GM19372 (cell line): ENCODE data around the gene TBR1.

Source experiments
- ATAC-seq: cut with Tn5 transposase; IDR thresholded peaks from one replicate; pipeline ENCODE4 v1.9.1; 2021; ENCODE audit warnings: mild to moderate bottlenecking, low read depth, moderate library complexity; ENCODE audit not compliant: unreplicated experiment

Gene TBR1

GRCh38 chr2:161426455-161426921 lies 10.4 kb downstream of the TBR1 start:
- no peak for ATAC-seq

- no peak for ATAC-seq
Observed at GRCh38 chr2:161426922-161427663, 11.0 kb downstream of the TBR1 start.

GRCh38 chr2:161427664-161428587 lies 11.8 kb downstream of the TBR1 start:
- no peak for ATAC-seq

- no peak for ATAC-seq
Observed at GRCh38 chr2:161430386-161430785, 14.3 kb downstream of the TBR1 start.

GRCh38 chr2:161432107-161432506 lies 16.0 kb downstream of the TBR1 start:
- ATAC-seq: no peak

- no peak for ATAC-seq
Observed at GRCh38 chr2:161434118-161434517, 18.0 kb downstream of the TBR1 start.

- ATAC-seq: no peak
Observed at GRCh38 chr2:161436411-161436810, 20.3 kb downstream of the TBR1 start.

- ATAC-seq: no peak
Observed at GRCh38 chr2:161438598-161438997, 22.5 kb downstream of the TBR1 start.

- no peak for ATAC-seq
Observed at GRCh38 chr2:161445097-161445496, 29.0 kb downstream of the TBR1 start.

GRCh38 chr2:161448431-161448830 lies 32.3 kb downstream of the TBR1 start:
- no peak for ATAC-seq

- no peak for ATAC-seq
Observed at GRCh38 chr2:161471631-161472030, 55.5 kb downstream of the TBR1 start.

- no peak for ATAC-seq
Observed at GRCh38 chr2:161474920-161475319, 58.8 kb downstream of the TBR1 start.
